ENCODE results near the gene TAC4.

DNA sequence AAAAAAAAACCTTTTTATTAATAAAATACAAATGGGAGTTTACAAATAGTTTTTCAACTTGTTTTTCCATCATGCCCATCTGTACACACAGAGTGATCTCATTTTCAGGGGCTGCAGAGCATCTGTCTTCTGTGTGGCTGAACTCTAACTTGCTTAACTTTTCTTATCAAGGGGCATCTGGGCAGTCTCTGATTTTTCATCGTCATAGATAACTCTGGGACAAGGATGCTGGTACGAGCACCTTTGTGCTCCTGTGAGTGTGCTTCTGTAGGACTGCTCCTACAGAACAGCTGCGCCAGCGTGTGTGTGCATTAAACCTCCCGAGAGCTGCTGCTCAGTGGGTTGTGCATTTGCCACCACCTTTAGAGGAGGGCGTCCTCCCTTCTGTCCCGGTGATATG is 34.6 kb upstream of the TAC4 start:
- TF ChIP-seq POLR2A (IDR thresholded peaks at IDR 0.05; ENCODE audit: low read depth, low read length) = no peak
- TF ChIP-seq POLR2AphosphoS5 (IDR thresholded peaks at IDR 0.05; ENCODE audit: low read depth, low read length) = no peak

Measured in GM12891 (cell line).